NCI-H82 (cell line): ENCODE measurements around the gene ATP2A1.
"Not testable (repeated sequence)": the region's sequence is repeated elsewhere in the genome, so short reads cannot be mapped to it uniquely, and the experiment has no call there.

Experiments
- DNase-seq: peaks from one replicate; lab custom pipeline; 2025; lab: John Stamatoyannopoulos, UW

ATP2A1 gene

GRCh38 chr16:28859326-28859725, 19.0 kb upstream of the ATP2A1 start:
- no peak for DNase-seq

GRCh38 chr16:28863929-28864793, 14.1 kb upstream of the ATP2A1 start:
- no peak for DNase-seq

GRCh38 chr16:28865001-28865688, 13.1 kb upstream of the ATP2A1 start:
- DNase-seq = no peak

GRCh38 chr16:28865722-28866453, 12.4 kb upstream of the ATP2A1 start:
- no peak for DNase-seq

- DNase-seq = no peak
These were observed 11.9 kb upstream of the ATP2A1 start for GRCh38 chr16:28866454-28866804.

- no peak for DNase-seq
These were observed 11.0 kb upstream of the ATP2A1 start for GRCh38 chr16:28867241-28867640.

GRCh38 chr16:28867646-28868045, 10.6 kb upstream of the ATP2A1 start:
- DNase-seq = not testable (repeated sequence)

- no peak for DNase-seq
These were observed 9.1 kb upstream of the ATP2A1 start for GRCh38 chr16:28869201-28869600.

- DNase-seq = peak; percentile 78
These were observed 5.3 kb upstream of the ATP2A1 start for GRCh38 chr16:28872952-28873351.

GRCh38 chr16:28873543-28874201, 4.6 kb upstream of the ATP2A1 start:
- DNase-seq = peak; percentile 43

- no peak for DNase-seq
These were observed 3.9 kb upstream of the ATP2A1 start for GRCh38 chr16:28874406-28874805.

GRCh38 chr16:28875134-28876018, 2.9 kb upstream of the ATP2A1 start:
- peak; percentile 80 for DNase-seq

GRCh38 chr16:28876019-28876659, 2.1 kb upstream of the ATP2A1 start:
- peak; percentile 49 for DNase-seq

GRCh38 chr16:28876973-28877654, 1.2 kb upstream of the ATP2A1 start:
- DNase-seq = peak; percentile 48

- no peak for DNase-seq
These were observed 660 bp upstream of the ATP2A1 start for GRCh38 chr16:28877655-28878000.

- DNase-seq = no peak
These were observed 1.1 kb downstream of the ATP2A1 start for GRCh38 chr16:28879261-28879840.

- peak; percentile 95 for DNase-seq
These were observed 1.7 kb downstream of the ATP2A1 start for GRCh38 chr16:28879841-28880588.

- DNase-seq = no peak
These were observed 2.3 kb downstream of the ATP2A1 start for GRCh38 chr16:28880589-28880915.

GRCh38 chr16:28880955-28881354, 2.7 kb downstream of the ATP2A1 start:
- no peak for DNase-seq
